ENCODE results near the gene C1QTNF1. TPM values are rescaled to one million over a fixed set of nuclear protein-coding genes. Genes with fewer than 3 reads are reported as not detected.

C1QTNF1 gene
- total and polyA plus RNA-seq, 3 donors from 2014 or later, result 9.1 to 22.5 (median 9.8) TPM

- Histone ChIP-seq H3K4me3 (no peak overlapping the region), H3K36me3 (ENCODE audit: low read depth, missing control alignments) (no peaks in the 10 kb centered on the region), H3K9me3 (no peaks in the 10 kb centered on the region), H3K4me1 (peaks cover 17% of the 10 kb centered on the region), H3K27me3 (no peaks in the 10 kb centered on the region), H3K27ac (no peak overlapping the region)
- WGBS, 2 donors, result 92 to 95% methylated on average over 6 of the region's 6 CpGs
- intact Hi-C loops (cut with DNase I; ENCODE audit: low total_unique reads), result no loop called here
- TF ChIP-seq POLR2A (IDR thresholded peaks at IDR 0.05), result no peak
- no peak for TF ChIP-seq CTCF (IDR thresholded peaks at IDR 0.05)
- DNase-seq, result no peak
Measured at GRCh38 chr17:79036181-79036580, 12.2 kb downstream of the C1QTNF1 start.

DNA sequence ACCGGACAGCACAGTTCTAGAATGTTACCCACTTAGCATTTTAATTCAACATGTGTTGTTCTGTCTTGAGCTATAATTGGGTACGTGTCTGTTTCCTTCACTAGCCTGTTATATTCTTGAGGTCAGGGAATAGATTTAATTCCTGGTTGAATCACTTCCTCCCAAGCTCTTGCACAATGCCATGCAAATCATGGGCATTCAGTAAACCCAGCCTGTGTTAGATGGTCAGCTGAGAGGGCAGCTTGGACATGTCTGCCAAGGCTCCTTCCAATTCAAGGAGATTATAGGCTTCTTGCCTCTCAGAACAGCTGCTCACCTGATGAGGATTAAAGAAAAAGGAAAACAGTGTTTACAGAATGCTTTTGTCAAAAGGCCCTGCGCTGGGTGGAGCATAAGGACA is 12.6 kb downstream of the C1QTNF1 start:
- H3K4me3 ChIP-seq, result no peak overlapping the region
- DNase-seq, result no peak
- H3K36me3 ChIP-seq (ENCODE audit: low read depth, missing control alignments), result no peaks in the 10 kb centered on the region
- H3K9me3 ChIP-seq, result no peaks in the 10 kb centered on the region
- 68 to 84% methylated on average over 3 of the region's 3 CpGs for WGBS, 2 donors
- H3K4me1 ChIP-seq, result peaks cover 17% of the 10 kb centered on the region
- TF ChIP-seq CTCF (IDR thresholded peaks at IDR 0.05) (no peak), POLR2A (IDR thresholded peaks at IDR 0.05) (no peak)
- no peak overlapping the region for H3K27ac ChIP-seq
- H3K27me3 ChIP-seq, result no peaks in the 10 kb centered on the region
- intact Hi-C loops (cut with DNase I; ENCODE audit: low total_unique reads), result no loop called here

DNA sequence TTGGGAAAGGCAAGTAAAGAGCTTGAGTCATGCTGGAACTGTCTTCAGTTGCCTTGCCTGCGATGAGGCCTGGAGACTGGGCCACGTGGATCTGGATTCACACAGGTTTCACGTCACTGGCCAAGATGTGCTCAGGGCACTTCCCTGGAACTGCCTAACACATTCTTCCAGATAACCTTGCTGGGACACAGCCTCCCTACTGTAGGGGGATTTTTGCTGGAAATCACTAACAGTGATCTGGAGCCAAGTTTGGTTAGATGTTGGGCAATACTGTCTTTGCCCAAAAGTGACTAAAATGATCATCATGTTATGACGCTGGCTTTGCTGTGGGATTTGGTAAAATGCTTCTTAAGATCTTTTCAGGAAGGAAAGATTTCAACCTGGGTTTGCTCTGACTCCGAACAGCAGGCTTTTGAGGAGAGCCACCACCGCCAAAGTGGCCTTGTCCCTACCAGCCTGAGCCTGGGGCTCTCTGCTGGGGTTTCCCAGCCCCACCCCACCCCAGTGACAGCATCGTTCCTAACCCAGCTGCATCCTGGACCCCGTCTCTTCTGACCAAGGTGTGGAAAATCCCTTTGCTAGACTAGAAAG is 14.7 kb downstream of the C1QTNF1 start:
- Histone ChIP-seq H3K27ac (no peak overlapping the region), H3K4me3 (no peak overlapping the region), H3K4me1 (peaks cover 15% of the 10 kb centered on the region), H3K27me3 (no peaks in the 10 kb centered on the region), H3K9me3 (no peaks in the 10 kb centered on the region), H3K36me3 (ENCODE audit: low read depth, missing control alignments) (no peaks in the 10 kb centered on the region)
- TF ChIP-seq POLR2A (IDR thresholded peaks at IDR 0.05) (no peak), CTCF (IDR thresholded peaks at IDR 0.05) (no peak)
- WGBS, 2 donors, result 75% methylated on average over 7 to 8 of the region's 8 CpGs
- intact Hi-C loops (cut with DNase I; ENCODE audit: low total_unique reads), result no loop called here
- no peak for DNase-seq

GRCh38 chr17:79039171-79039570 is 15.2 kb downstream of the C1QTNF1 start:
- 98 to 99% methylated on average over 8 of the region's 8 CpGs for WGBS, 2 donors
- intact Hi-C loops (cut with DNase I; ENCODE audit: low total_unique reads), result no loop called here

More at GRCh38 chr17:79039171-79039570, 15.2 kb downstream of the C1QTNF1 start:
- peaks cover 10% of the 10 kb centered on the region for H3K4me1 ChIP-seq
- no peak for TF ChIP-seq POLR2A (IDR thresholded peaks at IDR 0.05)
- TF ChIP-seq CTCF (IDR thresholded peaks at IDR 0.05), result no peak
- H3K4me3 ChIP-seq, result no peak overlapping the region
- no peaks in the 10 kb centered on the region for H3K36me3 ChIP-seq (ENCODE audit: low read depth, missing control alignments)
- no peaks in the 10 kb centered on the region for H3K9me3 ChIP-seq
- no peak for DNase-seq
- no peaks in the 10 kb centered on the region for H3K27me3 ChIP-seq
- no peak overlapping the region for H3K27ac ChIP-seq

All from testis (tissue), 3 donors.